H9 (cell line): ENCODE data around the gene MTHFD1L. TPM values are rescaled to one million over a fixed set of nuclear protein-coding genes. Genes with fewer than 3 reads are reported as not detected.

Source experiments
- DNase-seq: peaks from one replicate; pipeline ENCODE4 v3.0.0-alpha.2; 2017
- H2AFZ ChIP-seq: one replicate; pipeline ENCODE4 v1.6.1; 2013; ENCODE audit warnings: mild to moderate bottlenecking, low read length, control low read depth, moderate library complexity
- H2AK5ac ChIP-seq: 2 replicates; pipeline ENCODE4 v1.6.1; 2013; ENCODE audit warnings: low read length, control low read depth, mixed read lengths; ENCODE audit not compliant: insufficient read length
- H2BK120ac ChIP-seq: one replicate; pipeline ENCODE4 v1.6.1; 2013; ENCODE audit warnings: low read depth, mild to moderate bottlenecking, low read length, control low read depth, inconsistent platforms; ENCODE audit not compliant: poor library complexity, severe bottlenecking
- H2BK12ac ChIP-seq: 2 replicates; pipeline ENCODE4 v1.6.1; 2013; ENCODE audit warnings: low read length, control low read depth, mixed read lengths, low read depth; ENCODE audit not compliant: insufficient read length
- H2BK15ac ChIP-seq: 2 replicates; pipeline ENCODE4 v1.6.1; 2013; ENCODE audit warnings: low read depth, low read length, control low read depth
- H2BK20ac ChIP-seq: one replicate; pipeline ENCODE4 v1.6.1; 2013; ENCODE audit warnings: low read depth, mild to moderate bottlenecking, low read length, control low read depth, inconsistent platforms; ENCODE audit not compliant: poor library complexity, severe bottlenecking
- H2BK5ac ChIP-seq: 2 replicates; pipeline ENCODE4 v1.6.1; 2013; ENCODE audit warnings: low read length, control low read depth, mixed read lengths; ENCODE audit not compliant: insufficient read length
- H3K14ac ChIP-seq: 2 replicates; pipeline ENCODE4 v1.6.1; 2013; ENCODE audit warnings: low read length, control low read depth; ENCODE audit not compliant: insufficient read depth
- H3K18ac ChIP-seq: 2 replicates; pipeline ENCODE4 v1.6.1; 2013; ENCODE audit warnings: low read depth, mild to moderate bottlenecking, mixed read lengths, low read length, control low read depth; ENCODE audit not compliant: insufficient read length
- H3K23ac ChIP-seq: 2 replicates; pipeline ENCODE4 v1.6.1; 2013; ENCODE audit warnings: low read length, control low read depth, mixed read lengths, low read depth; ENCODE audit not compliant: insufficient read length
- H3K23me2 ChIP-seq: 2 replicates; pipeline ENCODE4 v1.6.1; 2013; ENCODE audit warnings: low read depth, mild to moderate bottlenecking, mixed read lengths, low read length, control low read depth; ENCODE audit not compliant: insufficient read length, poor library complexity, severe bottlenecking
- H3K27ac ChIP-seq: 2 replicates; pipeline ENCODE4 v1.5.1; 2013; ENCODE audit warnings: low read length, control low read depth, mixed read lengths, low read depth; ENCODE audit not compliant: insufficient read length
- H3K27me3 ChIP-seq: 2 replicates; pipeline ENCODE4 v1.6.1; 2013; ENCODE audit warnings: low read length, control low read depth, inconsistent platforms; ENCODE audit not compliant: insufficient read depth
- H3K4ac ChIP-seq: 2 replicates; pipeline ENCODE4 v1.6.1; 2013; ENCODE audit warnings: low read depth, mild to moderate bottlenecking, control low read depth, inconsistent platforms, low read length, moderate library complexity
- H3K4me1 ChIP-seq: 2 replicates; pipeline ENCODE4 v1.6.1; 2013; ENCODE audit warnings: low read length, control low read depth, inconsistent platforms; ENCODE audit not compliant: insufficient read depth
- H3K4me2 ChIP-seq: 2 replicates; pipeline ENCODE4 v1.6.1; 2013; ENCODE audit warnings: low read length, control low read depth, mixed read lengths; ENCODE audit not compliant: insufficient read length, insufficient read depth
- H3K56ac ChIP-seq: 2 replicates; pipeline ENCODE4 v1.6.1; 2013; ENCODE audit warnings: low read depth, mild to moderate bottlenecking, mixed read lengths, low read length, control low read depth; ENCODE audit not compliant: insufficient read length
- H3K79me1 ChIP-seq: 2 replicates; pipeline ENCODE4 v1.6.1; 2013; ENCODE audit warnings: low read depth, mild to moderate bottlenecking, moderate library complexity, low read length, control low read depth, inconsistent platforms; ENCODE audit not compliant: insufficient read depth, poor library complexity, severe bottlenecking
- H3K79me2 ChIP-seq: 2 replicates; pipeline ENCODE4 v1.6.1; 2013; ENCODE audit warnings: low read length, control low read depth, inconsistent platforms; ENCODE audit not compliant: insufficient read depth
- H3K9ac ChIP-seq: 2 replicates; pipeline ENCODE4 v1.6.1; 2013; ENCODE audit warnings: low read length, control low read depth, mixed read lengths; ENCODE audit not compliant: insufficient read length; ENCODE audit errors: extremely low read depth
- H3K9me3 ChIP-seq: one replicate; pipeline ENCODE4 v1.6.1; 2013; ENCODE audit warnings: low read depth, low read length, inconsistent platforms; ENCODE audit not compliant: control insufficient read depth
- H3T11ph ChIP-seq: one replicate; pipeline ENCODE4 v1.6.1; 2013; ENCODE audit warnings: mild to moderate bottlenecking, low read length, control low read depth, inconsistent platforms
- H4K20me1 ChIP-seq: one replicate; pipeline ENCODE4 v1.6.1; 2013; ENCODE audit not compliant: control insufficient read depth, insufficient read length, insufficient read depth
- H4K5ac ChIP-seq: 2 replicates; pipeline ENCODE4 v1.6.1; 2013; ENCODE audit warnings: low read depth, mild to moderate bottlenecking, mixed read lengths, low read length, control low read depth; ENCODE audit not compliant: insufficient read length
- H4K8ac ChIP-seq: replicated peaks from 2 replicates; pipeline ENCODE4 v1.6.1; 2013; ENCODE audit warnings: low read length, control low read depth, mixed read lengths, low read depth; ENCODE audit not compliant: insufficient read length
- H4K91ac ChIP-seq: 2 replicates; pipeline ENCODE4 v1.6.1; 2013; ENCODE audit warnings: low read depth, mild to moderate bottlenecking, moderate library complexity, mixed read lengths, low read length, control low read depth; ENCODE audit not compliant: insufficient read length
- H3K27ac Mint-ChIP-seq, 3 experiments: 2 replicates in 2 of 3; 3 replicates in 1 of 3; pipeline ENCODE4 v1.8.0; 2020 to 2021; ENCODE audit warnings: mixed read lengths in 3 of 3, mild to moderate bottlenecking in 1 of 3, moderate library complexity in 1 of 3
- H3K27me3 Mint-ChIP-seq: 2 replicates; pipeline ENCODE4 v1.8.0; 2021; ENCODE audit warnings: low read depth, mild to moderate bottlenecking, moderate library complexity, mixed read lengths
- H3K36me3 Mint-ChIP-seq, 3 experiments: 2 replicates in 2 of 3; 3 replicates in 1 of 3; pipeline ENCODE4 v1.8.0; 2020 to 2021; ENCODE audit warnings: low read depth in 3 of 3, mixed read lengths in 3 of 3; ENCODE audit not compliant: insufficient read depth in 1 of 3
- H3K4me1 Mint-ChIP-seq, 2 experiments: 2 replicates each; pipeline ENCODE4 v1.8.0; 2020; ENCODE audit warnings: mixed read lengths in 2 of 2
- H3K4me3 Mint-ChIP-seq, 2 experiments: 2 replicates in 1 of 2; 3 replicates in 1 of 2; pipeline ENCODE4 v1.8.0; 2020 to 2021; ENCODE audit warnings: mild to moderate bottlenecking in 2 of 2, mixed read lengths in 2 of 2, moderate library complexity in 1 of 2
- H3K9me3 Mint-ChIP-seq, 2 experiments: 2 replicates in 1 of 2; 3 replicates in 1 of 2; pipeline ENCODE4 v1.8.0; 2020; ENCODE audit warnings: mild to moderate bottlenecking in 2 of 2, mixed read lengths in 2 of 2, moderate library complexity in 1 of 2
- WGBS: extraction: QIAGEN DNeasy Blood & Tissue Kit; methylation state at CpG from one replicate; pipeline ENCODE4 v1.1.7; 2013; ENCODE audit warnings: missing lambda C conversion rate, low lambda C conversion rate, mixed read lengths; ENCODE audit not compliant: insufficient read length; ENCODE audit errors: extremely low coverage; 5-methylcytosine and 5-hydroxymethylcytosine counted together
- total RNA-seq: library from RNA; stranded (reverse); gene quantifications from 2 replicates; pipeline ENCODE4 v1.2.1, GENCODE V29; 2021
- TF ChIP-seq, protein P1 (sequence below): fragments of 200-600 bp; sonication (generic); conservative IDR thresholded peaks from 3 replicates; pipeline ENCODE4 v1.8.0; 2021; ENCODE audit warnings: antibody characterized with exemption, mild to moderate bottlenecking

Gene MTHFD1L
- total RNA-seq, 1 experiment from 2014 or later: 90.2 TPM

DNA sequence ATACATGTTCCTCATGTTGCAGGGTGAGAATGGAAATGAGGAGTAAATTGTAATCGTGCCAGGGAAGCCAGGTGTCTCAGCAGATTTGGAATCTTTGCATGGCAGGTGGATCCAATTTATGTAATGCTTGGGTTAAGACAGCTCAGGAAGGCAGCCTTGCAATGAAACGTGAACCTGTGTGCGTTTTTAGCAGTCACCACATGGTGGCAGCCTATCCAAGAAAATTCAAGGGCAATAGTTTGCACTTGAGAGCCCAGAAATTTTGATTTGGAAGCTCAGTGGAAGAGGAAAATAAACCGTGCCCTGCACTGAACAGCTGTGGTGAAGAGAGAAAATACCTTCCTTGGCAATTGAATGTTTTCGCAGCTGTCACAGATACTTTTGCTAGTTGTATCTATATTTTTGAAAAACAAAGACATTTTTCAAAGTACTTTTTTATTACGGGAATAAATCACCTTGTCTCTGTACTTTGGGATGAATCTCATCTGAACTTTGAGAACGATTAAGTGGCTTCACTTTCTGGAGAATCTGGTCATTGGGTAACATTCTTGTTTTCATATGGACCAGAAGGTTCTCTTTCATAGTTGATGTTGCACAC is 26.5 kb downstream of the MTHFD1L start:
- Histone ChIP-seq H2BK120ac (no peak overlapping the region), H3K4me2 (no peak overlapping the region), H3K4ac (no peak overlapping the region), H3T11ph (no peak overlapping the region), H3K23ac (no peak overlapping the region), H2BK12ac (no peak overlapping the region), H3K9ac (no peak overlapping the region), H3K9me3 (no peaks in the 10 kb centered on the region), H4K5ac (no peak overlapping the region), H3K79me2 (no peaks in the 10 kb centered on the region), H3K4me1 (no peaks in the 10 kb centered on the region), H2BK15ac (no peak overlapping the region), H2AFZ (no peak overlapping the region), H4K20me1 (no peaks in the 10 kb centered on the region), H2BK20ac (no peak overlapping the region), H3K18ac (no peak overlapping the region), H4K91ac (no peak overlapping the region), H2BK5ac (no peak overlapping the region), H3K56ac (no peak overlapping the region), H4K8ac (no peak overlapping the region), H3K79me1 (no peaks in the 10 kb centered on the region), H3K27ac (no peak overlapping the region), H2AK5ac (no peak overlapping the region), H3K14ac (no peak overlapping the region), H3K27me3 (no peaks in the 10 kb centered on the region), H3K23me2 (peaks cover 3% of the 10 kb centered on the region)
- no CpG with 5 or more reads among the region's 7 CpGs for WGBS
- peak; percentile 68 for DNase-seq
- H3K27ac Mint-ChIP-seq: no peak overlapping the region
- peaks cover 19 to 77% (median 53%) of the 10 kb centered on the region in 3 experiments for H3K36me3 Mint-ChIP-seq
- no peaks in the 10 kb centered on the region for H3K27me3 Mint-ChIP-seq
- no peaks in the 10 kb centered on the region for H3K9me3 Mint-ChIP-seq
- H3K4me1 Mint-ChIP-seq: peaks cover 2 to 6% of the 10 kb centered on the region in 2 experiments
- H3K4me3 Mint-ChIP-seq: no peak overlapping the region
- TF ChIP-seq, protein P1, sequence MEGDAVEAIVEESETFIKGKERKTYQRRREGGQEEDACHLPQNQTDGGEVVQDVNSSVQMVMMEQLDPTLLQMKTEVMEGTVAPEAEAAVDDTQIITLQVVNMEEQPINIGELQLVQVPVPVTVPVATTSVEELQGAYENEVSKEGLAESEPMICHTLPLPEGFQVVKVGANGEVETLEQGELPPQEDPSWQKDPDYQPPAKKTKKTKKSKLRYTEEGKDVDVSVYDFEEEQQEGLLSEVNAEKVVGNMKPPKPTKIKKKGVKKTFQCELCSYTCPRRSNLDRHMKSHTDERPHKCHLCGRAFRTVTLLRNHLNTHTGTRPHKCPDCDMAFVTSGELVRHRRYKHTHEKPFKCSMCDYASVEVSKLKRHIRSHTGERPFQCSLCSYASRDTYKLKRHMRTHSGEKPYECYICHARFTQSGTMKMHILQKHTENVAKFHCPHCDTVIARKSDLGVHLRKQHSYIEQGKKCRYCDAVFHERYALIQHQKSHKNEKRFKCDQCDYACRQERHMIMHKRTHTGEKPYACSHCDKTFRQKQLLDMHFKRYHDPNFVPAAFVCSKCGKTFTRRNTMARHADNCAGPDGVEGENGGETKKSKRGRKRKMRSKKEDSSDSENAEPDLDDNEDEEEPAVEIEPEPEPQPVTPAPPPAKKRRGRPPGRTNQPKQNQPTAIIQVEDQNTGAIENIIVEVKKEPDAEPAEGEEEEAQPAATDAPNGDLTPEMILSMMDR: peak; percentile 85
